ENCODE results near the gene NOTUM.
"Not testable (repeated sequence)": the region's sequence is repeated elsewhere in the genome, so short reads cannot be mapped to it uniquely, and the experiment has no call there.

NOTUM gene

GRCh38 chr17:81996232-81996756 is 35.3 kb upstream of the NOTUM start:
- no peak for DNase-seq

GRCh38 chr17:81995463-81996231 is 34.7 kb upstream of the NOTUM start:
- no peak for DNase-seq

- DNase-seq, result no peak
Measured at GRCh38 chr17:81994593-81995462, 33.8 kb upstream of the NOTUM start.

GRCh38 chr17:81993729-81994592 is 33.0 kb upstream of the NOTUM start:
- no peak for DNase-seq

- DNase-seq, result no peak
Measured at GRCh38 chr17:81992306-81993102, 31.5 kb upstream of the NOTUM start.

- peak; percentile 39 for DNase-seq
Measured at GRCh38 chr17:81991684-81992305, 30.8 kb upstream of the NOTUM start.

- no peak for DNase-seq
Measured at GRCh38 chr17:81990836-81991683, 30.1 kb upstream of the NOTUM start.

- no peak for DNase-seq
Measured at GRCh38 chr17:81987161-81987770, 26.3 kb upstream of the NOTUM start.

GRCh38 chr17:81986606-81987005 is 25.6 kb upstream of the NOTUM start:
- DNase-seq, result no peak

GRCh38 chr17:81984773-81985410 is 23.9 kb upstream of the NOTUM start:
- DNase-seq, result no peak

GRCh38 chr17:81983639-81984373 is 22.8 kb upstream of the NOTUM start:
- DNase-seq, result no peak

GRCh38 chr17:81983011-81983638 is 22.1 kb upstream of the NOTUM start:
- DNase-seq, result no peak

GRCh38 chr17:81981511-81981910 is 20.5 kb upstream of the NOTUM start:
- DNase-seq, result not testable (repeated sequence)

GRCh38 chr17:81980707-81981343 is 19.8 kb upstream of the NOTUM start:
- DNase-seq, result no peak

GRCh38 chr17:81980122-81980521 is 19.1 kb upstream of the NOTUM start:
- DNase-seq, result no peak

GRCh38 chr17:81978524-81979298 is 17.7 kb upstream of the NOTUM start:
- DNase-seq, result no peak

All from fibroblast of upper back skin (primary cell).